Cerebellar cortex (tissue), 1 donor: ENCODE measurements around the gene COMTD1.
A peak's percentile ranks its signal among the peaks of the same experiment; 100 is the strongest.
"Not testable (repeated sequence)": the region's sequence is repeated elsewhere in the genome, so short reads cannot be mapped to it uniquely, and the experiment has no call there.

Source experiments
- DNase-seq: peaks from one replicate; pipeline ENCODE4 v3.0.0-alpha.2; 2015; ENCODE audit warnings: low spot score

The COMTD1 gene

GRCh38 chr10:75221492-75221891, 14.3 kb downstream of the COMTD1 start:
- not testable (repeated sequence) for DNase-seq

- DNase-seq = no peak
These were observed 15.5 kb downstream of the COMTD1 start for GRCh38 chr10:75220274-75220673.

- no peak for DNase-seq
These were observed 23.4 kb downstream of the COMTD1 start for GRCh38 chr10:75212343-75212742.

GRCh38 chr10:75211007-75211691, 24.6 kb downstream of the COMTD1 start:
- no peak for DNase-seq

GRCh38 chr10:75210282-75211006, 25.3 kb downstream of the COMTD1 start, which contains the start of gene VDAC2:
TSS of gene VDAC2 (plus strand) at chr10:75210796. CDS start at chr10:75211159, 363 bp downstream.
- DNase-seq = peak; percentile 89

GRCh38 chr10:75209921-75210281, 25.9 kb downstream of the COMTD1 start:
- DNase-seq = peak; percentile 79

- no peak for DNase-seq
These were observed 26.5 kb downstream of the COMTD1 start for GRCh38 chr10:75209086-75209920.

GRCh38 chr10:75208181-75208580, 27.6 kb downstream of the COMTD1 start:
- DNase-seq = no peak

GRCh38 chr10:75207857-75208144, 28.0 kb downstream of the COMTD1 start:
- DNase-seq = no peak

GRCh38 chr10:75207079-75207856, 28.5 kb downstream of the COMTD1 start:
- DNase-seq = no peak

- not testable (repeated sequence) for DNase-seq
These were observed 29.1 kb downstream of the COMTD1 start for GRCh38 chr10:75206638-75207037.

- no peak for DNase-seq
These were observed 29.8 kb downstream of the COMTD1 start for GRCh38 chr10:75205908-75206307.

- no peak for DNase-seq
These were observed 32.0 kb downstream of the COMTD1 start for GRCh38 chr10:75203724-75204123.

GRCh38 chr10:75203046-75203620, 32.6 kb downstream of the COMTD1 start:
- not testable (repeated sequence) for DNase-seq

GRCh38 chr10:75202321-75203045, 33.3 kb downstream of the COMTD1 start:
- no peak for DNase-seq

GRCh38 chr10:75201793-75202307, 33.9 kb downstream of the COMTD1 start:
- no peak for DNase-seq

- not testable (repeated sequence) for DNase-seq
These were observed 35.8 kb downstream of the COMTD1 start for GRCh38 chr10:75199949-75200348.

GRCh38 chr10:75197906-75198305, 37.9 kb downstream of the COMTD1 start:
- DNase-seq = no peak

GRCh38 chr10:75197066-75197465, 38.7 kb downstream of the COMTD1 start:
- no peak for DNase-seq

- no peak for DNase-seq
These were observed 40.6 kb downstream of the COMTD1 start for GRCh38 chr10:75195035-75195763.
